ENCODE data around the gene PHACTR3. TPM values are rescaled to one million over a fixed set of nuclear protein-coding genes. Genes with fewer than 3 reads are reported as not detected.

PHACTR3 gene
- total RNA-seq, 1 donor from 2014 or later, result 0.14 TPM

GRCh38 chr20:59587570-59587969, 16.8 kb upstream of the PHACTR3 start:
- Histone ChIP-seq H3K79me2 (ENCODE audit: insufficient read depth, low read length) (no peaks in the 10 kb centered on the region), H3K4me3 (ENCODE audit: insufficient read depth, low read depth, low read length) (no peak overlapping the region), H3K4me2 (ENCODE audit: low read length) (no peak overlapping the region), H3K36me3 (ENCODE audit: insufficient read depth, low read length) (no peaks in the 10 kb centered on the region), H3K27ac (ENCODE audit: low read depth, low read length) (no peak overlapping the region), H3K9ac (ENCODE audit: low read length) (no peak overlapping the region), H3K4me1 (ENCODE audit: insufficient read depth, low read length) (no peaks in the 10 kb centered on the region), H3K27me3 (ENCODE audit: insufficient read depth, low read length) (no peaks in the 10 kb centered on the region), H2AFZ (ENCODE audit: low read depth, low read length) (no peak overlapping the region), H4K20me1 (ENCODE audit: insufficient read depth, low read length) (no peaks in the 10 kb centered on the region), H3K9me3 (ENCODE audit: insufficient read depth, low read depth, low read length) (peaks cover 3% of the 10 kb centered on the region)
- Mint-ChIP-seq H3K4me1 (ENCODE audit: low read depth, unreplicated experiment) (no peaks in the 10 kb centered on the region), H3K4me3 (ENCODE audit: unreplicated experiment) (no peak overlapping the region), H3K27ac (ENCODE audit: unreplicated experiment) (no peak overlapping the region), H3K9me3 (ENCODE audit: unreplicated experiment) (peaks cover 6% of the 10 kb centered on the region), H3K27me3 (ENCODE audit: low read depth, unreplicated experiment) (peaks cover 56% of the 10 kb centered on the region), H3K36me3 (ENCODE audit: low read depth, unreplicated experiment) (no peaks in the 10 kb centered on the region)
- TF ChIP-seq EZH2 (IDR thresholded peaks at IDR 0.05; ENCODE audit: insufficient read depth, low read length) (no peak), CTCF (IDR thresholded peaks at IDR 0.05; ENCODE audit: insufficient read depth, low read depth, low read length) (no peak)
- DNase-seq (ENCODE audit: low read depth) (no peak), FAIRE-seq (no peak)

- FAIRE-seq, result no peak
- Mint-ChIP-seq H3K36me3 (ENCODE audit: low read depth, unreplicated experiment) (no peaks in the 10 kb centered on the region), H3K4me3 (ENCODE audit: unreplicated experiment) (no peak overlapping the region), H3K27me3 (ENCODE audit: low read depth, unreplicated experiment) (peaks cover 54% of the 10 kb centered on the region), H3K9me3 (ENCODE audit: unreplicated experiment) (peaks cover 6% of the 10 kb centered on the region), H3K27ac (ENCODE audit: unreplicated experiment) (no peak overlapping the region), H3K4me1 (ENCODE audit: low read depth, unreplicated experiment) (no peaks in the 10 kb centered on the region)
- Histone ChIP-seq H4K20me1 (ENCODE audit: insufficient read depth, low read length) (no peaks in the 10 kb centered on the region), H3K9ac (ENCODE audit: low read length) (no peak overlapping the region), H3K36me3 (ENCODE audit: insufficient read depth, low read length) (no peaks in the 10 kb centered on the region), H2AFZ (ENCODE audit: low read depth, low read length) (no peak overlapping the region), H3K79me2 (ENCODE audit: insufficient read depth, low read length) (no peaks in the 10 kb centered on the region), H3K27ac (ENCODE audit: low read depth, low read length) (no peak overlapping the region), H3K27me3 (ENCODE audit: insufficient read depth, low read length) (no peaks in the 10 kb centered on the region), H3K9me3 (ENCODE audit: insufficient read depth, low read depth, low read length) (peaks cover 3% of the 10 kb centered on the region), H3K4me3 (ENCODE audit: insufficient read depth, low read depth, low read length) (no peak overlapping the region), H3K4me1 (ENCODE audit: insufficient read depth, low read length) (no peaks in the 10 kb centered on the region), H3K4me2 (ENCODE audit: low read length) (no peak overlapping the region)
- TF ChIP-seq EZH2 (IDR thresholded peaks at IDR 0.05; ENCODE audit: insufficient read depth, low read length) (no peak), CTCF (IDR thresholded peaks at IDR 0.05; ENCODE audit: insufficient read depth, low read depth, low read length) (no peak)
- no peak for DNase-seq (ENCODE audit: low read depth)
These were observed 16.0 kb upstream of the PHACTR3 start for GRCh38 chr20:59588236-59588855.

- no peaks in the 10 kb centered on the region for H4K20me1 ChIP-seq (ENCODE audit: insufficient read depth, low read length)
- H3K27ac Mint-ChIP-seq (ENCODE audit: unreplicated experiment), result no peak overlapping the region
- H3K4me3 ChIP-seq (ENCODE audit: insufficient read depth, low read depth, low read length), result no peak overlapping the region
- no peaks in the 10 kb centered on the region for H3K4me1 Mint-ChIP-seq (ENCODE audit: low read depth, unreplicated experiment)
- no peaks in the 10 kb centered on the region for H3K27me3 ChIP-seq (ENCODE audit: insufficient read depth, low read length)
- H3K36me3 ChIP-seq (ENCODE audit: insufficient read depth, low read length), result no peaks in the 10 kb centered on the region
- peaks cover 3% of the 10 kb centered on the region for H3K9me3 ChIP-seq (ENCODE audit: insufficient read depth, low read depth, low read length)
- FAIRE-seq (no peak), DNase-seq (ENCODE audit: low read depth) (no peak)
- no peak overlapping the region for H3K27ac ChIP-seq (ENCODE audit: low read depth, low read length)
- H3K4me3 Mint-ChIP-seq (ENCODE audit: unreplicated experiment), result no peak overlapping the region
- no peaks in the 10 kb centered on the region for H3K36me3 Mint-ChIP-seq (ENCODE audit: low read depth, unreplicated experiment)
- H3K79me2 ChIP-seq (ENCODE audit: insufficient read depth, low read length), result no peaks in the 10 kb centered on the region
- H3K4me2 ChIP-seq (ENCODE audit: low read length), result no peak overlapping the region
- peaks cover 6% of the 10 kb centered on the region for H3K9me3 Mint-ChIP-seq (ENCODE audit: unreplicated experiment)
- H2AFZ ChIP-seq (ENCODE audit: low read depth, low read length), result no peak overlapping the region
- H3K9ac ChIP-seq (ENCODE audit: low read length), result no peak overlapping the region
- TF ChIP-seq EZH2 (IDR thresholded peaks at IDR 0.05; ENCODE audit: insufficient read depth, low read length), result no peak
- TF ChIP-seq CTCF (IDR thresholded peaks at IDR 0.05; ENCODE audit: insufficient read depth, low read depth, low read length), result no peak
- peaks cover 58% of the 10 kb centered on the region for H3K27me3 Mint-ChIP-seq (ENCODE audit: low read depth, unreplicated experiment)
- H3K4me1 ChIP-seq (ENCODE audit: insufficient read depth, low read length), result no peaks in the 10 kb centered on the region
These were observed 15.2 kb upstream of the PHACTR3 start for GRCh38 chr20:59589086-59589684.

Data from astrocyte (in vitro differentiated cells and primary cell).